NCI-H82 treated with DMSO at 0.1 percent for 48 hours (cell line): ENCODE results near the gene CITED1.

ENCODE experiments used
- DNase-seq: peaks from one replicate; lab custom pipeline; 2025; ENCODE audit not compliant: unreplicated experiment; lab: John Stamatoyannopoulos, UW

The CITED1 gene

DNA sequence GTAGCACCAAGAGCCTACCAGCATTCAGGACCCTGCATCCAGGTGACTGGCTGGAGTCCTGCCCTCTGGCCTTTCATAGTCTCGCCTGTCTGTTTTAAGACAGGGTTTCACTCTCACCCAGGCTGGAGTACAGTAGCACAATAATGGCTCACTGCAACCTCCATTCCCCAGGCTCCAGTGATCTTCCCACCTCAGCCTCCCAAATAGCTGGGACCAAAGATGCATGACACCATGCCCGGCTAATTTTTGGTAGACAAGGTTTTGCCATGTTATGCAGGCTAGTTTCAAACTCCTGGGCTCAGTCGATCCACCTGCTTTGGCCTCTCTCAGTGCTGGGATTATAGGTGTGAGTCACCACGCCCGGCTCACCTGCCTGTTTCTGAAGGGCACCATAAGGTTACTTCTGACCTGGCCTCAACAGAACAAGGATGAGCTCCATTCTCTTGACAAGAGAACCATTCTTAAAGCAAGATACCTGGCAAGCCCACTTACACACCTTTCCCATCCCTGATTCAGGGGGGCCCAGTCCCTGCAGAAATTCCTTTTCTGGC lies 35.3 kb downstream of the CITED1 start:
- DNase-seq, result no peak

DNA sequence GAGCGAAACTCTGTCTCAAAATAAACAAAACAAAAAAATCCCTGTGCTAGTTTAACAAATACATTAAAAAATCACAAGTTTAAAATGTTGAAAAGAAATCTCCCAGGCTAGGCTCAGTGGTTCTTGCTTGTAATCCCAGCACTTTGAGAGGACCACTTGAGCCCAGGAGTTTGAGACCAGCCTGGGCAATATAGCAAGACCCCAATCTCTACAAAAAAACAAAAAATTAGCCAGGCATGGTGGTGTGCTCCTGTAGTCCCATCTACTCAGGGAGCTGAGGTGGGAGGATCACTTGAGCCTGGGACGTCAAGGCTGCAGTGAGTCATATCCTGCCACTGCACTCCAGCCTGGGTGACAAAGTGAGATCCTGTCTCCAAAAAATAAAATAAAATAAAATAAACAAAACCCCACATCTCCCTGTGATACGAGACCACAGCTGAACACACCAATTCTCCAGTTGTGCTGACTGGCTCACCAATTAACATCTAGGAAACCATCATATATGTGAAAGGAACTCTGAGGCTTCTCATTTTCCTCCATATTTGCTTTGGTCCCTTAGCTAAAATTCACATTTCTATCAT lies 36.0 kb downstream of the CITED1 start:
- no peak for DNase-seq

DNA sequence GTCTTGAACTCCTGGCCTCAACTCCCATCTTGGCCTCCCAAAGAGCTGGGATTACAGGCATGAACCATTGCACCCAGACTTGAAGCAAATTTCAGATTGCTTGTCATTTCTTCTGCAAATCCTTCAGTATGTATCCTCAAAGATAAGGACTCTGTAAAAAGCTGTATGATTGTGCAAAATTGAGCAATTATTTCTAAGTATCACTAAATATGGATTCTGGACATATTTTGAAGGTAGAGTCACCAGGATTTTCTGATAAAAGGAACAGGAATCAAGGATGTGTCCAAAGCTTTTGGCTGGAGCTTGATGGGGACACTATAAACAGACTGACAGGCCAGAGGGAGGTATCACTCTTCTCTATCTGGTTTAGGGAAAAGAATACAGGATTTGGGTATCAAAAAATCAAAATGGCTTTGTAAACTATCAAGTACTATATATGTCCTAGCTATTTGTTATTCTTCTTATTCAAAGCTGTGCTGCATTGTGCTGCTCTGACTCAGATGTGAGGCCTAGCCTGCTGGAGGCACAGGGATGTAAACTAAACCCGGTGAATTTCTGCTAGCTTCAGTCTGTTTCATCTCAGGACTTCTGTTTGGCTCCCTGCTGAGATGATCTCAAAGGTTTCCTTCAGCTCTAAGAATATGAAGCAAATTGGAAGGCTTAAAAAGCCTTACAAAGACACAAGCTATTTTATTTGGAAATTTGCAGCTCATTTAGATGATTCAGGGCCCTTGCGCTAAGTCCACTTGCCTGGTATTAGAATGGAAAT lies 36.9 kb downstream of the CITED1 start:
- DNase-seq, result no peak

DNA sequence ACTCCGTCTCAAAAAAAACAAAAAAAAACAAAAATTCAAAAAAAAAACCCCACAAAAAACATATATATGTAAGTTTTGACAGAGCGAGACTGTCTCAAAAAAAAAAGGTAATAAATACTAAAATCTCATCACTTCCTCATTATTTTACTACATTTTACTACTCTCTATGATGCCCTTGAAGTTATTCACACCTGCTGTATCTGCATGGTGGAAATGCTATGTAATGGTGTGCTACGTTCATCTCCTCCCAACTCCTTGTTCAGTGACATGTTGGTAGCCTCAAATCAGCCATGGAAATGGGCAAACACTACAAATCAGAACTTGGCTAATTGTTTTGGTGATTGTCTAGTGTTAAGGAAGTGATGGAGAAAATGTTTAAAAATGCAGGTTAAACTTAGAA lies 40.5 kb downstream of the CITED1 start:
- DNase-seq, result no peak

DNA sequence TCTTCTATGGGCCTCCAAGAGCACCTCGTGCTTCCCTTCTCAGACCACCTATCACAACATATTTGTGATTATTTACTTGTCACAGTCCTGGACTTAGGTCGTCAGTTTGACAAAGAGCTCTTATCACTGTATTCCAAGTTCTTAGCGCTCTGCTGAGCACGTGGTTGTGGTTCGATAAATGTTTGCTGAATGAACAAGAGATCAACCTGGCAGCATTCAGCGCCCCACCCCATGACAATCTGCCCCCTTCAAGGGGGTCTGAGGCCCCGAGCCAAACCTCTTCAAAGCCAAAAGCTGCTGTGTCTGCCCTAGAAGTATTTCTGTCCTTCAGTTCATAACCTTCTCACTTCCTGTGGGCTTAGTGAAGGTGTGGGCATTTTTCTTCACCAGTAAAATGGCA lies 43.6 kb downstream of the CITED1 start:
- DNase-seq, result no peak

DNA sequence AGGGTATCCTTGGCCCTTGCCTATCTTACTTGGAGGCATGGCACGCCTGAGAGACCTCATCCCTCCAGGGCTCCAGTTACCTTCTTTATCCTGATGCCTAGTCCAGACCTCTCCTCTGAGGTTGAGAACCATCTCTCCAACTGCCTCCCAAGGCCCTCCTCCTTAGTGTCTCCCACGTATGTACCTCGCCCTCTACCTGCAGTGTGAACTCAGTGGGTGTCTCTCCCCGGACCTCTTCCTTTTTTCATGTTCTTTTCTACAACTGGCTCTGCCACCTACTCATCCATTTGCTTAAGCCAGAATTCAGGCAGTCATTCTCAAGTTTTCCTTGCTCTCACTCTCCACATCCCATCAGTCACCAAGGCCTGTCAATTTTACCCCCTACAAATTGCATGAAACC lies 45.3 kb downstream of the CITED1 start:
- no peak for DNase-seq

DNA sequence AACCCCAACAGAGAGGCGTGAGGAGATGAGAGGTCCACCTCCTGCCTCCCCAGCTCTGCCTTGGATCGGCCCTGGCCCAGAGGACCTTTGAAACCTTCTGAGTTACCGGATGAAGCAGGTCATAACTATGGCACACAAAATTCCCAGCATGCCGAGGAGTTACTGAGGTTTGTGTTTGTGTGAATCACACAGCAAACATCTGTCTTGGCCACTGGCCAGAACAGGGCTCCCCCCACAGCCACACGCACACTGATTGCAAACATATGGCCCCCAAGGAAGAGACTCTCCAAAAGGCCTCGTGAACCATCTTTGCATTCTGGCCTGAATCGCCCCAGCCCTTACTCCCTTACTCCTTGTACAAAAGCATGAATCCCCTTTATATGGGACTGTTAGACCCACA lies 47.5 kb downstream of the CITED1 start:
- DNase-seq, result no peak

DNA sequence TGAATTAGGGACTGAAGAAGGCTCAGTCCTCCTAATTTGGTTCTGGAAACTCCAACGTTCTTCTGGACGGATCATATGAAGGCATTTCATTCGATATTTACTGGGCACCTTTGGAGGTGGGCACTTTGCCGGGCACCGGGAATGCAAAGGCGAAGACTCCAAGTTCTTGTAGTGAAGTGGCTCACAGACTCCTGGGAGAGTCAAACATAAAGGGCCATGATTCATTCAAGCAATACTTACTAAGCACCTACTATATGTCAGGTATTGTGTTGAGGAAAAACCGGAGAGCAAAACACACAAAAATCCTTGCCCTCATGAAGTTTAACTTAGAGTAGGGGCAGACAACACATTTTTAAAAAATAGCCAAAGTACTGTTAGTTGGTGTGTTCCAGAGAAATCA lies 49.9 kb downstream of the CITED1 start:
- no peak for DNase-seq

DNA sequence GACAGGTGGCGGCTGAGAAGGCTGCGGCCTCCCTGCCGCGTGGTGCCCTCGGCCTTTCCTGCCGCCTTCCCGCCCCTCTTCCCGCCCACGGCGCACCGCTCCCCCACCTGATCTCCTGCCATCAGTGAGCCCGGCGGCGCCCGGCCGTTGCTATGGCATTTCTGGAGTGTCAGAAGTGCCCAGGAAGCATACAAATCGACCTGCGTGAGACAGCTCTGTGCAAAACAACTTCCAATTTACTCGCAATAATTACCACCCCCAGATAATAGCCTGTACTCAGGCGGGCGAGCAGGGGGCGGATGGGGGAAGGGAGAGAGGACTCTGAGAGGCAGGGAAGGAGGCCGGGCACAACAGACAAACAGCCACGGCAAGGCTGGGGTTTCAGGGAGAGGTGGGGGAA lies 50.3 kb downstream of the CITED1 start:
- no peak for DNase-seq

DNA sequence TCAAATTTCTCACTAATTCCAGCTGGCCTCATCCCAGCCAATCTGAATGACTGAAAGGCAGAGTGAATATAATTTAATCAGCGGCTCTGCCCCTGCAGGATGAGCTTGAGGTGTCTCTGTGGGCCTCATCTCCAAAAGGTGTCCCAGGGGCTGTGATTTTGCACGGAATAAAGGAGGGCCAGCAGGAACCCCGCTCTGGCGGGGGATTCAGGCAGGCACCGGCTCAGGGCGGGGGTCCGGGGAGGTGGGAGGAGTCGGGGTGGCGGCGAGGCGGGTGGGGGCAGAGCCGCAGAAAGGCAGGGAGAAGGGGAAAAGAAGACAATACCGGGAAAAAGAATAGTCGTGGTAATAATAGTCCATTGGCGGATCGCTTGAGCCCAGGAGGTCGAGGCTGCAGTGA lies 50.9 kb downstream of the CITED1 start:
- DNase-seq, result no peak

DNA sequence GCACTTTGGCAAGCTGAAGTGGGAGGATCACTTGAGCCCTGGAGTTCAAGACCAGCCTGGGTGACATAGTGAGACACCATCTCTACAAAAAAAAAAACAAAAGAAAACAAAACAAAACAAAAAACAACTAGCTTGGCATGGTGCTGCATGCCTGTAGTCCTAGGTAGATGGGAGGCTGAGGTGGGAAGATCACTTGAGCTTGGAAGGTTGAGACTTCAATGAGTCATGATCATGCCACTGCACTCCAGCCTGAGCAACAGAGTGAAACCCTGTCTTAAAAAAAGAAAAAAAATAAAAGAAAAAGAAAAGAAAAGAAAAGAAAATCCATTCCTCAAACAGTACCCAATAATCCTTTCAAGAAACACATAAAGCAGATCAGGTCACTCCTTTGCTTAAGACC lies 52.0 kb downstream of the CITED1 start:
- no peak for DNase-seq
